ENCODE results near the gene ASIC3.
"Not testable (repeated sequence)": the region's sequence is repeated elsewhere in the genome, so short reads cannot be mapped to it uniquely, and the experiment has no call there.

The ASIC3 gene

GRCh38 chr7:151047976-151048815 lies at the start of gene ASIC3:
Gene ASIC3 (plus strand): TSS chr7:151048531. CDS start chr7:151048886, 355 bp downstream.
- no peak for DNase-seq (ENCODE audit: low read depth)

- no peak for DNase-seq (ENCODE audit: low read depth)
Observed at GRCh38 chr7:150999001-150999400, 49.3 kb upstream of the ASIC3 start.

GRCh38 chr7:150999497-151000230 lies 48.7 kb upstream of the ASIC3 start:
- DNase-seq (ENCODE audit: low read depth) = no peak

GRCh38 chr7:151000897-151001495 lies 47.3 kb upstream of the ASIC3 start:
- DNase-seq (ENCODE audit: low read depth) = no peak

GRCh38 chr7:151001546-151001945 lies 46.8 kb upstream of the ASIC3 start:
- DNase-seq (ENCODE audit: low read depth) = no peak

GRCh38 chr7:151003572-151003971 lies 44.8 kb upstream of the ASIC3 start:
- no peak for DNase-seq (ENCODE audit: low read depth)

GRCh38 chr7:151005566-151005965 lies 42.8 kb upstream of the ASIC3 start:
- DNase-seq (ENCODE audit: low read depth) = no peak

GRCh38 chr7:151006590-151007300 lies 41.6 kb upstream of the ASIC3 start:
- DNase-seq (ENCODE audit: low read depth) = no peak

GRCh38 chr7:151007469-151007898 lies 40.8 kb upstream of the ASIC3 start:
- DNase-seq (ENCODE audit: low read depth) = peak; percentile 34

GRCh38 chr7:151008143-151008510 lies 40.2 kb upstream of the ASIC3 start:
- no peak for DNase-seq (ENCODE audit: low read depth)

GRCh38 chr7:151008511-151009323 lies 39.6 kb upstream of the ASIC3 start:
- DNase-seq (ENCODE audit: low read depth) = no peak

GRCh38 chr7:151009327-151010036 lies 38.8 kb upstream of the ASIC3 start:
- DNase-seq (ENCODE audit: low read depth) = no peak

GRCh38 chr7:151010037-151010306 lies 38.4 kb upstream of the ASIC3 start:
- no peak for DNase-seq (ENCODE audit: low read depth)

- no peak for DNase-seq (ENCODE audit: low read depth)
Observed at GRCh38 chr7:151010307-151011096, 37.8 kb upstream of the ASIC3 start.

- no peak for DNase-seq (ENCODE audit: low read depth)
Observed at GRCh38 chr7:151011097-151011409, 37.3 kb upstream of the ASIC3 start.

GRCh38 chr7:151011616-151012015 lies 36.7 kb upstream of the ASIC3 start:
- not testable (repeated sequence) for DNase-seq (ENCODE audit: low read depth)

- no peak for DNase-seq (ENCODE audit: low read depth)
Observed at GRCh38 chr7:151012031-151012692, 36.2 kb upstream of the ASIC3 start.

GRCh38 chr7:151012911-151013347 lies 35.4 kb upstream of the ASIC3 start:
- peak; percentile 58 for DNase-seq (ENCODE audit: low read depth)

GRCh38 chr7:151013356-151013732 lies 35.0 kb upstream of the ASIC3 start:
- DNase-seq (ENCODE audit: low read depth) = no peak

Data from ELR (cell line).